GM12892 (cell line): ENCODE data around the gene GPR107.
"Not testable (repeated sequence)": the region's sequence is repeated elsewhere in the genome, so short reads cannot be mapped to it uniquely, and the experiment has no call there.

Experiments used
- DNase-seq: peaks from one replicate; pipeline ENCODE4 v3.0.0; 2011; ENCODE audit not compliant: insufficient read length
- FAIRE-seq: peaks from 2 replicates; lab custom pipeline; 2011; peaks lifted over from hg19 to GRCh38; lab: Jason Lieb, UNC
- POLR2A ChIP-seq: IDR thresholded peaks from 2 replicates; pipeline ENCODE4 v1.6.1; 2011; ENCODE audit warnings: low read depth, low read length, control low read depth
- POLR2AphosphoS5 ChIP-seq: IDR thresholded peaks from 2 replicates; pipeline ENCODE4 v1.6.1; 2011; ENCODE audit warnings: low read depth, low read length, control low read depth
- TAF1 ChIP-seq: IDR thresholded peaks from 2 replicates; pipeline ENCODE4 v1.6.1; 2011; ENCODE audit warnings: low read depth, mild to moderate bottlenecking, control low read depth, low read length, borderline replicate concordance

The GPR107 gene

DNA sequence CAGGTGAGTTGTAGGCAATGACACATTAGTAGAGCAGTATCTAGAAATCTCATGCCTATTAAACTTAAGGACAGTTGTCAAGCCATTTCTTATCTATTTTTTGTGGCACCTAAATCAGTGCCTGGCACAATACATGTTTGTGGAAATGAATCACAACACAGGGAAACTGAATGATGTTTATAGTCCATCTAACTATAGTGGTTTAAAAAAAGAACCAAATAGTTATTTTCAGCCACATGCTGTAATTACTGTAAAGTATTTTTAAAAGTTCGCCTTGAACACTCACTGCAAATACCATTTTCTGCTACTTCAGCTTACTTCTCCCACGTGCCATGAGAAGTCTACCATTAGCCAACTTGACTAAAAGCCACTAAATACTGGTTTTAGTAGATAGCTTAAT lies 32.6 kb upstream of the GPR107 start:
- DNase-seq: no peak
- TF ChIP-seq POLR2A (no peak), POLR2AphosphoS5 (no peak), TAF1 (no peak)
- no peak for FAIRE-seq

- not testable (repeated sequence) for FAIRE-seq, DNase-seq
- TF ChIP-seq POLR2AphosphoS5: peak; percentile 42; the same call in 1 of the 2 replicates
Measured at GRCh38 chr9:130021842-130022241, 31.9 kb upstream of the GPR107 start.

DNA sequence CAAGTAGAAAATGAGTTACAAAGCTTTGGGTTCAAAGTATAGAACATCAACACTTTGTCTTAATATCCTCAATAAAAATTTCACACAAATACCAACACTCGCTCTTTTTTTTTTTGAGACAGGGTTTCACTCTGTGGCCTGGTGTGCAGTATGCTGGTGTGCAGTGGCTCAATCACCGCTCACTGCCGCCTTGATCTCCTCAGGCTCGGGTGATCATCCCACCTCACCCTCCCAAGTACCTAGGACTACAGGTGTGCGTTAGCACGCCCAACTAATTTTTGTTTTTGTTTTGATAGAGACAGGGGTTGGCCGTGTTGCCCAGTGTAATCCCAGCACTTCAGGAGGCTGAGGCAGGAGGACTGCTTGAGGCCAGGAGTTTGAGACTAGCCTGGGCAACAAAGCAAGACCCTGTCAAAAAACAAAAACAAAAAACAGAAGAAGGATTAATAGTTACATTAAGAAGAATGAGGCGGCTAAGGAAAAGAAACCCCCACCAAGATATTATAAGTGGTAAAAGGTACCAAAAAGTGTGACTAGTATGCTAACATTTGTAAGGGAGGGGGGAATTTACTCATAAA lies 31.1 kb upstream of the GPR107 start:
- no peak for DNase-seq
- no peak for FAIRE-seq

GRCh38 chr9:130023144-130023787 lies 30.4 kb upstream of the GPR107 start:
- TF ChIP-seq POLR2AphosphoS5 (peak; percentile 92), TAF1 (peak; percentile 64; the same call in 1 of the 2 replicates), POLR2A (peak; percentile 79)
- DNase-seq (no peak), FAIRE-seq (peak; percentile 64)

More for the DNA sequence above, 31.1 kb upstream of the GPR107 start:
- TF ChIP-seq POLR2A (no peak), POLR2AphosphoS5 (no peak), TAF1 (no peak)

- TF ChIP-seq TAF1 (no peak), POLR2AphosphoS5 (peak; percentile 88), POLR2A (peak; percentile 61)
- DNase-seq (no peak), FAIRE-seq (peak; percentile 38)
Measured at GRCh38 chr9:130023994-130024596, 29.6 kb upstream of the GPR107 start.

GRCh38 chr9:130024597-130024994 lies 29.1 kb upstream of the GPR107 start:
- DNase-seq (no peak), FAIRE-seq (no peak)
- TF ChIP-seq TAF1: no peak
- no peak for TF ChIP-seq POLR2AphosphoS5
- no peak for TF ChIP-seq POLR2A

- DNase-seq (no peak), FAIRE-seq (peak; percentile 14)
- no peak for TF ChIP-seq POLR2AphosphoS5
- TF ChIP-seq TAF1: no peak
- TF ChIP-seq POLR2A: peak; percentile 27; the same call in 1 of the 2 replicates
Measured at GRCh38 chr9:130026583-130027340, 26.9 kb upstream of the GPR107 start.

GRCh38 chr9:130027533-130028365 lies 26.0 kb upstream of the GPR107 start:
- FAIRE-seq: no peak
- TF ChIP-seq TAF1 (no peak), POLR2A (0 out of 2 replicates have a peak, but pooled peaks have one; percentile 19), POLR2AphosphoS5 (peak; percentile 71)
- no peak for DNase-seq

DNA sequence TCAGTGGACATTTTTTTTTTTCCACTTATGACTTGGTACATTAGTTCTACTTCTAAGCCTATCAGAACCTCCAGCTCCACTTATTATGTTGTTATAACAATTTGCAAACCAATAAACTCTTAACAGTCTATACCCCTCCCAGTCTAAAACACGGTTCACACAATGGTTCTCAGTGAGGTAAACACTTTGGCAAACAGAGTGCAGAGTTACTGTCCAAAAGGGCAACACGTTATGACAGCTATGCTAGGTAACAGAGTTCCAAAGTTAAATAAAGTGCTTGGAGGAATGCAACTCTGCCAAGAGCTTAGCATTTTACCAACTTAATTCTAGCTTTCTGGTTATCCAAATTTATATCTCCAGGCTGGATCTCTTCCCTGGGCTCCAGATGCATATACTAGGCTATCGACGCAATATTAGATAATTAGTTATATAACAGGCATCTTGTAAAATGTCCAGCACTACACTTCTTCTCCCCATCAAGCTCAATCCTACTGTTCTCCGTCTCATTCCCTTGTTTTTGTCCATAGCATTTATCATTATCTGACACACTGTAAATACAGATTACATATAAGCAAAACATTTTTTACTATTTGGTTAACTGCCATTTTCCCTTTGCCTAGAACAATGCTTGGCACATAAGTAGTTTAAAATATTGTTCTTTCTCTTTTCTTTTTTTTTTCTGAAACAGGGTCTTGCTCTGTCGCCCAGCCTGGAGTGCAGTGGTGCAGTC lies 25.0 kb upstream of the GPR107 start:
- TF ChIP-seq POLR2AphosphoS5 (no peak), TAF1 (no peak)
- no peak for FAIRE-seq
- DNase-seq: no peak
